GM18517 (cell line): ENCODE results near the gene PCDH1.
"Not testable (repeated sequence)": the region's sequence is repeated elsewhere in the genome, so short reads cannot be mapped to it uniquely, and the experiment has no call there.

Experiments used
- ATAC-seq: cut with Tn5 transposase; IDR thresholded peaks from one replicate; pipeline ENCODE4 v1.9.1; 2021; ENCODE audit warnings: mild to moderate bottlenecking, moderate library complexity; ENCODE audit not compliant: unreplicated experiment

PCDH1 gene

GRCh38 chr5:141839015-141839513 lies 39.1 kb downstream of the PCDH1 start:
- ATAC-seq = no peak

- no peak for ATAC-seq
These were observed 39.7 kb downstream of the PCDH1 start for GRCh38 chr5:141838326-141839014.

- ATAC-seq = no peak
These were observed 42.1 kb downstream of the PCDH1 start for GRCh38 chr5:141835928-141836670.

GRCh38 chr5:141834331-141834730 lies 43.9 kb downstream of the PCDH1 start:
- no peak for ATAC-seq

GRCh38 chr5:141832131-141832530 lies 46.1 kb downstream of the PCDH1 start:
- ATAC-seq = no peak

GRCh38 chr5:141828162-141828561 lies 50.0 kb downstream of the PCDH1 start:
- no peak for ATAC-seq

- ATAC-seq = no peak
These were observed 51.5 kb downstream of the PCDH1 start for GRCh38 chr5:141826674-141827073.

GRCh38 chr5:141825791-141826560 lies 52.2 kb downstream of the PCDH1 start:
- no peak for ATAC-seq

GRCh38 chr5:141825241-141825671 lies 53.0 kb downstream of the PCDH1 start:
- no peak for ATAC-seq

- ATAC-seq = no peak
These were observed 53.5 kb downstream of the PCDH1 start for GRCh38 chr5:141824717-141825116.

GRCh38 chr5:141823056-141823455 lies 55.2 kb downstream of the PCDH1 start:
- ATAC-seq = no peak

- ATAC-seq = no peak
These were observed 56.1 kb downstream of the PCDH1 start for GRCh38 chr5:141822144-141822543.

- no peak for ATAC-seq
These were observed 56.7 kb downstream of the PCDH1 start for GRCh38 chr5:141821430-141821925.

- ATAC-seq = not testable (repeated sequence)
These were observed 57.5 kb downstream of the PCDH1 start for GRCh38 chr5:141820686-141821085.

GRCh38 chr5:141817631-141818030 lies 60.6 kb downstream of the PCDH1 start:
- ATAC-seq = no peak

- no peak for ATAC-seq
These were observed 61.4 kb downstream of the PCDH1 start for GRCh38 chr5:141816598-141817399.

- ATAC-seq = no peak
These were observed 62.4 kb downstream of the PCDH1 start for GRCh38 chr5:141815796-141816180.

GRCh38 chr5:141815051-141815795 lies 63.0 kb downstream of the PCDH1 start:
- ATAC-seq = no peak

GRCh38 chr5:141814064-141814964 lies 63.9 kb downstream of the PCDH1 start:
- no peak for ATAC-seq
